Neutrophil (primary cell): Measurements from ENCODE around the gene NBEA.

Experiments used
- H3K27ac ChIP-seq: fragments of 200-600 bp; sonication (generic); 2 replicates; pipeline ENCODE4 v1.5.1; 2016; ENCODE audit warnings: mild to moderate bottlenecking, moderate library complexity
- H3K27me3 ChIP-seq: fragments of 200-600 bp; sonication (generic); 2 replicates; pipeline ENCODE4 v1.6.0; 2016; ENCODE audit warnings: mild to moderate bottlenecking
- H3K36me3 ChIP-seq: fragments of 200-600 bp; sonication (generic); 2 replicates; pipeline ENCODE4 v1.5.1; 2017
- H3K4me1 ChIP-seq, 2 experiments: fragments of 200-600 bp in 1 of 2; sonication (generic) in 1 of 2; 1 replicate in 1 of 2; 2 replicates in 1 of 2; pipeline versions ENCODE4 v1.5.1 to v1.6.1; 2013 to 2016; ENCODE audit warnings: low read depth in 1 of 2, low read length in 1 of 2, mild to moderate bottlenecking in 1 of 2, moderate library complexity in 1 of 2; ENCODE audit not compliant: control insufficient read depth in 1 of 2, insufficient read depth in 1 of 2
- H3K4me3 ChIP-seq, 2 experiments: fragments of 200-600 bp in 1 of 2; sonication (generic) in 1 of 2; 1 replicate in 1 of 2; 2 replicates in 1 of 2; pipeline ENCODE4 v1.5.1; 2013 to 2016; ENCODE audit warnings: low read depth in 1 of 2, low read length in 1 of 2, mild to moderate bottlenecking in 1 of 2, moderate library complexity in 1 of 2
- H3K9me3 ChIP-seq: fragments of 200-600 bp; sonication (generic); 2 replicates; pipeline ENCODE4 v1.5.1; 2016
- CTCF ChIP-seq: fragments of 200-600 bp; sonication (generic); IDR thresholded peaks from 2 replicates; pipeline ENCODE4 v1.5.1; 2016; ENCODE audit warnings: antibody characterized with exemption

The NBEA gene

GRCh38 chr13:35478271-35479037 is 536.4 kb downstream of the NBEA start:
- Histone ChIP-seq H3K27ac (no peak overlapping the region), H3K9me3 (no peaks in the 10 kb centered on the region), H3K36me3 (no peaks in the 10 kb centered on the region), H3K4me1 (peaks cover 7 to 11% of the 10 kb centered on the region in 2 experiments), H3K27me3 (peaks cover 99% of the 10 kb centered on the region), H3K4me3 (no peak overlapping the region)
- TF ChIP-seq CTCF: no peak

- Histone ChIP-seq H3K4me1 (peaks cover 7 to 11% of the 10 kb centered on the region in 2 experiments), H3K4me3 (no peak overlapping the region), H3K9me3 (no peaks in the 10 kb centered on the region), H3K36me3 (no peaks in the 10 kb centered on the region), H3K27ac (no peak overlapping the region), H3K27me3 (peaks cover 99% of the 10 kb centered on the region)
- TF ChIP-seq CTCF: no peak
Observed at GRCh38 chr13:35479038-35479492, 537.0 kb downstream of the NBEA start.

- Histone ChIP-seq H3K4me3 (no peak overlapping the region), H3K4me1 (peaks cover 7 to 11% of the 10 kb centered on the region in 2 experiments), H3K36me3 (no peaks in the 10 kb centered on the region), H3K9me3 (no peaks in the 10 kb centered on the region), H3K27ac (no peak overlapping the region), H3K27me3 (peaks cover 92% of the 10 kb centered on the region)
- TF ChIP-seq CTCF: no peak
Observed at GRCh38 chr13:35479706-35480105, 537.6 kb downstream of the NBEA start.

GRCh38 chr13:35480346-35480745 is 538.3 kb downstream of the NBEA start:
- Histone ChIP-seq H3K27me3 (peaks cover 89% of the 10 kb centered on the region), H3K27ac (no peak overlapping the region), H3K36me3 (no peaks in the 10 kb centered on the region), H3K9me3 (no peaks in the 10 kb centered on the region), H3K4me1 (peaks cover 7 to 11% of the 10 kb centered on the region in 2 experiments), H3K4me3 (no peak overlapping the region)
- no peak for TF ChIP-seq CTCF

GRCh38 chr13:35481777-35482176 is 539.7 kb downstream of the NBEA start:
- H3K27me3 ChIP-seq: peaks cover 78% of the 10 kb centered on the region

More at GRCh38 chr13:35481777-35482176, 539.7 kb downstream of the NBEA start:
- TF ChIP-seq CTCF: no peak
- no peak overlapping the region for H3K27ac ChIP-seq
- H3K4me3 ChIP-seq: no peak overlapping the region
- no peaks in the 10 kb centered on the region for H3K4me1 ChIP-seq
- H3K36me3 ChIP-seq: no peaks in the 10 kb centered on the region
- H3K9me3 ChIP-seq: no peaks in the 10 kb centered on the region
